ENCODE data around the gene UROC1. TPM values are rescaled to one million over a fixed set of nuclear protein-coding genes. Genes with fewer than 3 reads are reported as not detected.

UROC1 gene
- total and polyA plus RNA-seq, 2 of the 4 experiments (the other 2 are of a cell fraction): not detected

GRCh38 chr3:126527455-126528211, 10.1 kb upstream of the UROC1 start:
- CTCF ChIA-PET: no interaction called here
- H3K23ac ChIP-seq (ENCODE audit: low read depth, low read length): no peak overlapping the region
- H2BK20ac ChIP-seq (ENCODE audit: low read depth, low read length): no peak overlapping the region
- H3K27me3 ChIP-seq (ENCODE audit: control insufficient read depth, insufficient read depth, low read length): peaks cover 48% of the 10 kb centered on the region
- no peaks in the 10 kb centered on the region for H3K9me3 ChIP-seq (ENCODE audit: control insufficient read depth, insufficient read depth, low read length)
- H2BK120ac ChIP-seq (ENCODE audit: low read depth, low read length): no peak overlapping the region
- WGBS, 2 experiments (ENCODE audit: extremely low coverage in 2 of 2, insufficient read length in 1 of 2): 49% methylated on average over 6 of the region's 6 CpGs; no CpG with 5 or more reads in 1 of the 2 experiments
- POLR2A ChIA-PET (ENCODE audit: unreplicated experiment): no interaction called here
- H3K18ac ChIP-seq (ENCODE audit: low read depth, low read length): no peak overlapping the region
- TF ChIP-seq RAD21 (IDR thresholded peaks at IDR 0.05; ENCODE audit: low read length) (no peak), RFX5 (IDR thresholded peaks at IDR 0.05; ENCODE audit: low read depth, low read length) (no peak), USF2 (IDR thresholded peaks at IDR 0.05; ENCODE audit: low read depth, low read length) (no peak), POLR2A (IDR thresholded peaks at IDR 0.05; ENCODE audit: low read depth, low read length) (no peak), CHD1 (IDR thresholded peaks at IDR 0.05; ENCODE audit: low read depth, low read length) (no peak), ELK1 (IDR thresholded peaks at IDR 0.05; ENCODE audit: borderline replicate concordance, low read depth, low read length) (no peak), MAZ (IDR thresholded peaks at IDR 0.05; ENCODE audit: borderline replicate concordance, low read depth, low read length) (no peak), CEBPB (IDR thresholded peaks at IDR 0.05; ENCODE audit: low read depth, low read length) (no peak), BHLHE40 (IDR thresholded peaks at IDR 0.05; ENCODE audit: low read depth, low read length) (no peak), NFE2L2 (IDR thresholded peaks at IDR 0.05; ENCODE audit: low read depth, low read length) (no peak)
- no peak overlapping the region for H3K56ac ChIP-seq (ENCODE audit: extremely low read depth, insufficient read depth, low read length)
- no peaks in the 10 kb centered on the region for H4K20me1 ChIP-seq (ENCODE audit: insufficient read depth, low read length)
- intact Hi-C loops (cut with micrococcal nuclease): no loop called here
- ATAC-seq (ENCODE audit: low read depth) (no peak), DNase-seq (no peak)
- no peak overlapping the region for H4K5ac ChIP-seq (ENCODE audit: low read depth, low read length)
- H3K9me1 ChIP-seq (ENCODE audit: insufficient read depth, low read length): no peaks in the 10 kb centered on the region; the same call in 1 of the 2 replicates
- H3K4ac ChIP-seq (ENCODE audit: low read depth, low read length): no peak overlapping the region
- in situ Hi-C loops (cut with MboI; ENCODE audit: low sequenced_read_pairs): loop anchor here (10.0 kb wide), 1 partner anchor 927 kb away; no protein-coding TSS in a partner anchor
- no peak overlapping the region for H3K4me3 ChIP-seq (ENCODE audit: insufficient read depth, low read depth, low read length)
- H2AK9ac ChIP-seq (replicated peaks; ENCODE audit: low read depth, low read length, poor library complexity): no peak overlapping the region
- dilution Hi-C loops (cut with HindIII; ENCODE audit: low sequenced_read_pairs, unreplicated experiment): no loop called here
- no peak overlapping the region for H4K91ac ChIP-seq (ENCODE audit: insufficient read depth, low read depth, low read length)
- H2BK15ac ChIP-seq (ENCODE audit: low read depth, low read length): no peak overlapping the region
- H3K4me2 ChIP-seq (ENCODE audit: low read depth, low read length): no peak overlapping the region
- H3K14ac ChIP-seq (replicated peaks; ENCODE audit: low read depth, low read length): no peak overlapping the region
- no peak overlapping the region for H2AK5ac ChIP-seq (ENCODE audit: low read depth, low read length)
- no peaks in the 10 kb centered on the region for H3K79me1 ChIP-seq (ENCODE audit: low read depth in 1 of 2, low read length in 2 of 2)
- H3K36me3 ChIP-seq (ENCODE audit: control insufficient read depth, insufficient read depth, low read length): no peaks in the 10 kb centered on the region
- H3K27ac ChIP-seq (ENCODE audit: insufficient read depth, low read length): no peak overlapping the region
- BruUV-seq (replicated peaks): no TSS peak
- H4K8ac ChIP-seq (ENCODE audit: low read depth in 2 of 2, low read length in 2 of 2): no peak overlapping the region
- H2BK5ac ChIP-seq (ENCODE audit: low read depth, low read length, poor library complexity, severe bottlenecking): no peak overlapping the region
- no peaks in the 10 kb centered on the region; the same call in 1 of the 2 replicates for H3K4me1 ChIP-seq (ENCODE audit: control insufficient read depth, insufficient read depth, low read length)
- no peak overlapping the region for H2AFZ ChIP-seq (replicated peaks; ENCODE audit: low read length, poor library complexity)
- H3K9ac ChIP-seq (ENCODE audit: low read depth, low read length): no peak overlapping the region
